HL-60 (cell line): ENCODE measurements around the gene CFAP221.

Experiments
- DNase-seq, 2 experiments: peaks; one replicate each; pipeline ENCODE4 v3.0.0-alpha.2; 2010 to 2020; ENCODE audit warnings: low read depth in 1 of 2, low spot score in 1 of 2
- H3K27ac ChIP-seq: fragments of 250-450 bp; sonication (Bioruptor Pico); replicated peaks from 2 replicates; pipeline ENCODE4 v1.5.1; 2020; ENCODE audit warnings: mild to moderate bottlenecking, moderate library complexity
- H3K27me3 ChIP-seq: fragments of 250-450 bp; sonication (Bioruptor Pico); 2 replicates; pipeline ENCODE4 v1.5.1; 2021; ENCODE audit warnings: mild to moderate bottlenecking, moderate library complexity; ENCODE audit not compliant: insufficient read depth, poor library complexity, severe bottlenecking
- H3K4me3 ChIP-seq: replicated peaks from 2 replicates; pipeline ENCODE4 v1.5.1; 2011; ENCODE audit warnings: mild to moderate bottlenecking, control low read depth, low read length; ENCODE audit not compliant: insufficient read depth
- CTCF ChIP-seq: IDR thresholded peaks from one replicate; pipeline ENCODE4 v1.5.1; 2011; ENCODE audit warnings: low read length, control low read depth, inconsistent platforms; ENCODE audit not compliant: insufficient read depth
- GABPA ChIP-seq: IDR thresholded peaks from 2 replicates; pipeline ENCODE4 v1.6.1; 2012; ENCODE audit warnings: low read depth
- POLR2AphosphoS5 ChIP-seq: IDR thresholded peaks from 2 replicates; pipeline ENCODE4 v1.6.1; 2012; ENCODE audit warnings: low read depth
- REST ChIP-seq: IDR thresholded peaks from 2 replicates; pipeline ENCODE4 v1.6.1; 2012; ENCODE audit warnings: low read depth; ENCODE audit not compliant: insufficient replicate concordance
- SPI1 ChIP-seq: IDR thresholded peaks from 2 replicates; pipeline ENCODE4 v1.6.1; 2012; ENCODE audit warnings: low read depth, mild to moderate bottlenecking, borderline replicate concordance

Gene CFAP221

GRCh38 chr2:119683074-119683712 lies 138.9 kb downstream of the CFAP221 start:
- Histone ChIP-seq H3K27ac (no peak overlapping the region), H3K27me3 (no peaks in the 10 kb centered on the region), H3K4me3 (no peak overlapping the region)
- no peak for DNase-seq
- no peak for TF ChIP-seq REST
- no peak for TF ChIP-seq GABPA
- TF ChIP-seq SPI1, result no peak
- no peak for TF ChIP-seq POLR2AphosphoS5
- TF ChIP-seq CTCF, result no peak

GRCh38 chr2:119683713-119684443 lies 139.6 kb downstream of the CFAP221 start:
- no peaks in the 10 kb centered on the region for H3K27me3 ChIP-seq
- no peak overlapping the region for H3K27ac ChIP-seq
- DNase-seq, result no peak
- no peak overlapping the region for H3K4me3 ChIP-seq
- TF ChIP-seq GABPA (no peak), SPI1 (no peak), POLR2AphosphoS5 (no peak)

- TF ChIP-seq CTCF, result no peak
- no peak for TF ChIP-seq SPI1
- TF ChIP-seq REST, result no peak
- no peak for TF ChIP-seq POLR2AphosphoS5
- no peak for TF ChIP-seq GABPA
Observed at GRCh38 chr2:119684518-119684917, 140.3 kb downstream of the CFAP221 start.

GRCh38 chr2:119688616-119689015 lies 144.4 kb downstream of the CFAP221 start:
- Histone ChIP-seq H3K27ac (no peak overlapping the region), H3K27me3 (no peaks in the 10 kb centered on the region), H3K4me3 (no peak overlapping the region)
- TF ChIP-seq REST (no peak), POLR2AphosphoS5 (no peak), GABPA (no peak), SPI1 (no peak), CTCF (no peak)
- DNase-seq, result no peak

More at GRCh38 chr2:119684518-119684917, 140.3 kb downstream of the CFAP221 start:
- no peak for DNase-seq
- H3K27ac ChIP-seq, result no peak overlapping the region
- H3K4me3 ChIP-seq, result no peak overlapping the region
- H3K27me3 ChIP-seq, result no peaks in the 10 kb centered on the region
